TTC549 (cell line): ENCODE results near the gene ANO6.
"Not testable (repeated sequence)": the region's sequence is repeated elsewhere in the genome, so short reads cannot be mapped to it uniquely, and the experiment has no call there.

Source experiments
- FAIRE-seq: peaks from 2 replicates; lab custom pipeline; 2012; peaks lifted over from hg19 to GRCh38; lab: Jason Lieb, UNC

Gene ANO6

GRCh38 chr12:45312012-45312411, 96.1 kb downstream of the ANO6 start:
- no peak for FAIRE-seq

GRCh38 chr12:45314770-45315169, 98.9 kb downstream of the ANO6 start:
- FAIRE-seq = no peak

- no peak for FAIRE-seq
These were observed 99.6 kb downstream of the ANO6 start for GRCh38 chr12:45315462-45315861.

GRCh38 chr12:45317261-45317660, 101.4 kb downstream of the ANO6 start:
- not testable (repeated sequence) for FAIRE-seq

GRCh38 chr12:45322810-45323209, 106.9 kb downstream of the ANO6 start:
- no peak for FAIRE-seq

- FAIRE-seq = no peak
These were observed 108.5 kb downstream of the ANO6 start for GRCh38 chr12:45324391-45324790.

GRCh38 chr12:45326358-45326975, 110.6 kb downstream of the ANO6 start:
- FAIRE-seq = no peak

- no peak for FAIRE-seq
These were observed 112.0 kb downstream of the ANO6 start for GRCh38 chr12:45327823-45328383.

- no peak for FAIRE-seq
These were observed 113.3 kb downstream of the ANO6 start for GRCh38 chr12:45329238-45329637.

GRCh38 chr12:45329702-45330101, 113.8 kb downstream of the ANO6 start:
- no peak for FAIRE-seq

- no peak for FAIRE-seq
These were observed 115.7 kb downstream of the ANO6 start for GRCh38 chr12:45331552-45331951.

GRCh38 chr12:45334396-45334795, 118.5 kb downstream of the ANO6 start:
- FAIRE-seq = no peak

GRCh38 chr12:45336331-45336730, 120.4 kb downstream of the ANO6 start:
- no peak for FAIRE-seq

GRCh38 chr12:45336762-45337596, 121.1 kb downstream of the ANO6 start:
- no peak for FAIRE-seq

GRCh38 chr12:45337835-45338234, 121.9 kb downstream of the ANO6 start:
- no peak for FAIRE-seq

GRCh38 chr12:45338272-45338671, 122.4 kb downstream of the ANO6 start:
- FAIRE-seq = no peak

GRCh38 chr12:45339035-45339434, 123.1 kb downstream of the ANO6 start:
- no peak for FAIRE-seq

GRCh38 chr12:45342171-45342570, 126.3 kb downstream of the ANO6 start:
- FAIRE-seq = no peak

GRCh38 chr12:45342848-45343247, 127.0 kb downstream of the ANO6 start:
- no peak for FAIRE-seq

GRCh38 chr12:45343269-45344051, 127.6 kb downstream of the ANO6 start:
- no peak for FAIRE-seq

- FAIRE-seq = no peak
These were observed 132.4 kb downstream of the ANO6 start for GRCh38 chr12:45348311-45348710.

GRCh38 chr12:45348986-45349385, 133.1 kb downstream of the ANO6 start:
- FAIRE-seq = no peak

- FAIRE-seq = no peak
These were observed 134.0 kb downstream of the ANO6 start for GRCh38 chr12:45349916-45350315.
